ENCODE data around the gene SMYD3. TPM values are rescaled to one million over a fixed set of nuclear protein-coding genes. Genes with fewer than 3 reads are reported as not detected.

Gene SMYD3
- total RNA-seq, 1 donor = 171 TPM

DNA sequence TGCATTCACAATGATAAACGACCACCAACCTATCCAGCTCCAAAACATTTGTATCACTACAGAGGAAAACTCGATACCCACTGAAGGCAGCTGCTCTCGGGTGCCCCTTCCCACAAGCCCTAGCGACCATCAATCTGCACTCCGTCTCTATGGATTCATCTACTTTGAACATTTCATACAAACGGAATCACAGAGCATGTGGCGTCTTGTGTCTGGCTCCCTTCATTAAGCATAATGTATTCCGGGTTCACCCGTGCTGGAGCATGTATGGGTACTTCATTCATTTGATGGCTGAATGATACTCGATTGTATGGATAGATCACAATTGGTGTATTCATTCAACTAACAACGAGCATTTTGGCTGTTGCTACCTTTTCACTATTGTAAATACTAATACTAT lies 340.2 kb downstream of the SMYD3 start:
- no peak overlapping the region for H3K4me2 ChIP-seq (ENCODE audit: insufficient read depth, low read length)
- no peak overlapping the region for H3K4me3 ChIP-seq (ENCODE audit: insufficient read depth, low read length)
- peaks cover 3% of the 10 kb centered on the region for H3K4me1 ChIP-seq (ENCODE audit: insufficient read depth, low read length)
- H3K9me3 ChIP-seq (ENCODE audit: low read depth, low read length) = no peaks in the 10 kb centered on the region
- no peak for DNase-seq (ENCODE audit: insufficient read length, low spot score, missing footprints)
- H3K27me3 ChIP-seq (ENCODE audit: insufficient read depth, low read length) = no peaks in the 10 kb centered on the region
- TF ChIP-seq, protein P1, sequence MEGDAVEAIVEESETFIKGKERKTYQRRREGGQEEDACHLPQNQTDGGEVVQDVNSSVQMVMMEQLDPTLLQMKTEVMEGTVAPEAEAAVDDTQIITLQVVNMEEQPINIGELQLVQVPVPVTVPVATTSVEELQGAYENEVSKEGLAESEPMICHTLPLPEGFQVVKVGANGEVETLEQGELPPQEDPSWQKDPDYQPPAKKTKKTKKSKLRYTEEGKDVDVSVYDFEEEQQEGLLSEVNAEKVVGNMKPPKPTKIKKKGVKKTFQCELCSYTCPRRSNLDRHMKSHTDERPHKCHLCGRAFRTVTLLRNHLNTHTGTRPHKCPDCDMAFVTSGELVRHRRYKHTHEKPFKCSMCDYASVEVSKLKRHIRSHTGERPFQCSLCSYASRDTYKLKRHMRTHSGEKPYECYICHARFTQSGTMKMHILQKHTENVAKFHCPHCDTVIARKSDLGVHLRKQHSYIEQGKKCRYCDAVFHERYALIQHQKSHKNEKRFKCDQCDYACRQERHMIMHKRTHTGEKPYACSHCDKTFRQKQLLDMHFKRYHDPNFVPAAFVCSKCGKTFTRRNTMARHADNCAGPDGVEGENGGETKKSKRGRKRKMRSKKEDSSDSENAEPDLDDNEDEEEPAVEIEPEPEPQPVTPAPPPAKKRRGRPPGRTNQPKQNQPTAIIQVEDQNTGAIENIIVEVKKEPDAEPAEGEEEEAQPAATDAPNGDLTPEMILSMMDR (IDR thresholded peaks at IDR 0.05; ENCODE audit: extremely low read depth, low read depth, low read length) = no peak
- no peak overlapping the region for H2AFZ ChIP-seq (ENCODE audit: low read length)
- H4K20me1 ChIP-seq (ENCODE audit: insufficient read depth, low read length) = no peaks in the 10 kb centered on the region
- no peak overlapping the region for H3K27ac ChIP-seq (ENCODE audit: low read depth, low read length)
- no peaks in the 10 kb centered on the region for H3K36me3 ChIP-seq (ENCODE audit: insufficient read depth, low read length)
- H3K79me2 ChIP-seq (ENCODE audit: insufficient read depth, low read length) = no peaks in the 10 kb centered on the region

DNA sequence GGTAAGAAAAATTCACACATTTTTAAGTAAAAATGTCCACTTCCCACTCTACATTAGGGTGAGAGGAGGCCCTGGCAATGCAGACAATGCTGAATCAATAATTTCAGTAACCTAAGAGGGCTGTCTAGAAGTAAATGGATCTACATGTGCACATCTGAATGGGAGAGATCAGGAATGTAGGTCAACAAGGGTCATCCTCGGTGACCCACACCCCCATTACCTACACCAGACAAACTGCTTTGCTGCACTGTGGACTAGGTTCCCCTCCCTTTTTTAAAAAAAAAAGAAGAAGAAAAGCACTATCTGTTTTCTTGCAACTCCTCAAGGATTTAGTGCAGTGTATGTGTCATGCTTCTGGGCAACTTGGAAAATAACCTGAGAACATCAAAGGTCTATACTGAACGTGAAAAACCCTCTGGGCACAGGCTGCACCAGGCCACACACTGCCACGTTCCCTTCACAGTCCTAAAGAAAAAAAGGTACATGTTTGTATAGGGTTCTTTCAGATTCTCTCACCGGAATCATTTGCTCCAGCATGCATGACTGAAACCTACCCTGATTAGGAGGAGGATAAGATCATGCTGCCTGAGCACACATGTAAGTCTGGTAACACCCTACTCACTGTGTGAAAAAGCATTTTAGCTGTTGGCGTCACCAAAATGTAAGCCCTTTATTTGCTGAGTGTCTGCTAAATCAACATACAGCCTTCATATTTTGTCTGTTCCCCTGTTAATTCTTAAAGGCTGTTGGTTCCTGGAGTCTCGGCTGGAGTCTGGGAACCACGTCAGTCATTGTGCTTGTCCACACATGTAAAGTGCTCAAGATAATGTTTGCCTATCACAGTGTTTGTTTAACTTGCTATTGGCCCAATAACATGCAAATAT lies 341.0 kb downstream of the SMYD3 start:
- no peaks in the 10 kb centered on the region for H3K9me3 ChIP-seq (ENCODE audit: low read depth, low read length)
- DNase-seq (ENCODE audit: insufficient read length, low spot score, missing footprints) = no peak
- no peak overlapping the region for H3K4me3 ChIP-seq (ENCODE audit: insufficient read depth, low read length)
- no peaks in the 10 kb centered on the region for H3K27me3 ChIP-seq (ENCODE audit: insufficient read depth, low read length)
- no peaks in the 10 kb centered on the region for H4K20me1 ChIP-seq (ENCODE audit: insufficient read depth, low read length)
- no peak overlapping the region for H3K4me2 ChIP-seq (ENCODE audit: insufficient read depth, low read length)
- peaks cover 8% of the 10 kb centered on the region for H3K4me1 ChIP-seq (ENCODE audit: insufficient read depth, low read length)
- no peak overlapping the region for H2AFZ ChIP-seq (ENCODE audit: low read length)
- no peaks in the 10 kb centered on the region for H3K79me2 ChIP-seq (ENCODE audit: insufficient read depth, low read length)
- H3K36me3 ChIP-seq (ENCODE audit: insufficient read depth, low read length) = no peaks in the 10 kb centered on the region
- TF ChIP-seq, protein P1 (IDR thresholded peaks at IDR 0.05; ENCODE audit: extremely low read depth, low read depth, low read length) = no peak
- H3K27ac ChIP-seq (ENCODE audit: low read depth, low read length) = no peak overlapping the region

DNA sequence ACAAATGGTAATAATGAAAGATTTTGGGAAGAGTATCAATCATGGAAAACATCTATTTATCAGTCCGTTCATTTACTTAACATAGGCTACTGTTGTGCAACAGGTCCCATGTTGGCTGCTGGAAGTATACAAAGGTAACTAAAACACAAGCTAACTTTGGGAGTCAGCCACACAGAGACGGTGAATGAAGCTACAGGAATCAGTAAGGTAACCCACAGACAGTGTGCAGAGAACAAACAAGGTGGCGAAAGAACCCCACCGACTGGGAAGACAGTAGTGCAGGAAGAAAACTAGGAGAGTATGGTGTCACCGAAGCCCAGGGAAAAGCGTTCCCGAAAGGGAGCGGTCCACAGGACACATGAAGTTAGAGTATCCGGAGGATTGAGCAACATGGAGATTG lies 342.3 kb downstream of the SMYD3 start:
- TF ChIP-seq, protein P1 (IDR thresholded peaks at IDR 0.05; ENCODE audit: extremely low read depth, low read depth, low read length) = no peak
- Histone ChIP-seq H2AFZ (ENCODE audit: low read length) (no peak overlapping the region), H3K4me1 (ENCODE audit: insufficient read depth, low read length) (peaks cover 8% of the 10 kb centered on the region), H4K20me1 (ENCODE audit: insufficient read depth, low read length) (no peaks in the 10 kb centered on the region), H3K36me3 (ENCODE audit: insufficient read depth, low read length) (no peaks in the 10 kb centered on the region), H3K27ac (ENCODE audit: low read depth, low read length) (no peak overlapping the region), H3K9me3 (ENCODE audit: low read depth, low read length) (no peaks in the 10 kb centered on the region), H3K27me3 (ENCODE audit: insufficient read depth, low read length) (no peaks in the 10 kb centered on the region), H3K4me2 (ENCODE audit: insufficient read depth, low read length) (no peak overlapping the region), H3K79me2 (ENCODE audit: insufficient read depth, low read length) (no peaks in the 10 kb centered on the region), H3K4me3 (ENCODE audit: insufficient read depth, low read length) (no peak overlapping the region)
- DNase-seq (ENCODE audit: insufficient read length, low spot score, missing footprints) = no peak

DNA sequence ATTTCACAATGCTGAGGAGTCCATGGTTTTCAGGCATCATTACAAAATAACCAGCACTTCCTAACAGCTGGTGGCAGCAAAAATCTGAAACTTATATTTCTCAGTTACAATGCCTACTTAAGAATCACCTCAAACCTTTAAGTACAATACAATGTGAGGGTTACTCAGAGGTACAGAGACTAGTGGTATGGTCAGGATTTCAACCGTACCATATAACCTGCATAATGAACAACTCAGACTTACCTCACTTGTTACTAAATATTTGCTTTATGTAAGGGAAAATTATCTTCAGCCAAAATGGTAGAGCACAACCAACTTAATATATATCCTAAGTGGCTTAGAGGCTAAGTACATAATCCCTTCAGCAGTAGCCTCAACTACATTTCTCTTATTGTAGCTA lies 344.5 kb downstream of the SMYD3 start:
- Histone ChIP-seq H2AFZ (ENCODE audit: low read length) (no peak overlapping the region), H3K36me3 (ENCODE audit: insufficient read depth, low read length) (no peaks in the 10 kb centered on the region), H3K4me2 (ENCODE audit: insufficient read depth, low read length) (no peak overlapping the region), H4K20me1 (ENCODE audit: insufficient read depth, low read length) (no peaks in the 10 kb centered on the region), H3K79me2 (ENCODE audit: insufficient read depth, low read length) (no peaks in the 10 kb centered on the region), H3K27me3 (ENCODE audit: insufficient read depth, low read length) (no peaks in the 10 kb centered on the region), H3K4me3 (ENCODE audit: insufficient read depth, low read length) (no peak overlapping the region), H3K4me1 (ENCODE audit: insufficient read depth, low read length) (peaks cover 8% of the 10 kb centered on the region), H3K9me3 (ENCODE audit: low read depth, low read length) (no peaks in the 10 kb centered on the region), H3K27ac (ENCODE audit: low read depth, low read length) (no peak overlapping the region)
- no peak for DNase-seq (ENCODE audit: insufficient read length, low spot score, missing footprints)
- TF ChIP-seq, protein P1 (IDR thresholded peaks at IDR 0.05; ENCODE audit: extremely low read depth, low read depth, low read length) = no peak
